DMS114 treated with DMSO at 0.1 percent for 48 hours (cell line): ENCODE results near the gene OSBPL5.
"Not testable (repeated sequence)": the region's sequence is repeated elsewhere in the genome, so short reads cannot be mapped to it uniquely, and the experiment has no call there.

ENCODE experiments used
- DNase-seq: peaks from one replicate; lab custom pipeline; 2025; ENCODE audit not compliant: unreplicated experiment; lab: John Stamatoyannopoulos, UW

OSBPL5 gene

GRCh38 chr11:3183523-3183922 lies 18.4 kb upstream of the OSBPL5 start:
- DNase-seq = no peak

- no peak for DNase-seq
Observed at GRCh38 chr11:3182462-3182852, 17.3 kb upstream of the OSBPL5 start.

DNA sequence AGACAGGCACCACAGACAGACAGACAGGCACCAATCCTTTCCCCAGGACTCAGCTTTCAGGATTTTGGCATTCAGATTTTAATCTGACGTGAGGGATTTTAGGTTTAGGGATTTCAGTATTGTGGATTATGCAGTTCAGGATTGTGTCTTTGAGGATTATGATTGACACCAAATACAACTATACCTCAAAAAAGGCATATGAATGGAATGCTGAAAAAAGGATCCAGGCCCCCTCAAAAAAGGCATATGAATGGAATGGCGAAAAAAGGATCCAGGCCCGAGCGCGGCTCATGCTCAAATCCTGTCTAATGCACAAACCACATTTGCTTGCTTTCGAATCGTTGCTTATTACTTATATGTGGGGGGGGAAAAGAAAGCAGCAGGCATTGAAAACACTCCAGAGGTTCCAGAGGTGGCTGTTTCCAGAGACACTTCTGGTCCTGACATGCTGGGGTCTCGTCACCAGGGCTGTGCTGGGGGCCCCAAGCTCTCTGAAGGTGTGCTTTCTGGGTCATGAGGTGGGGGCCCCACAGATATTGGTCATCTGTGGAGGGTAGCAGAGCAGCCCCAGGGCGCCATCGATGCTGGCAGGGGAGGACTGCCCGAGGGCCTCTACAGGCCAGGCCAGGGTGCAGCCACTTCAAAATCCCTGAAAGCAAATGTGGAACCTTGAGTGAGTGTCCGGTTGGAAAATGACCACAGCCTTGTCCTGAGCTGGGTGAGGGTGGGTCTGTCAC lies 16.8 kb upstream of the OSBPL5 start:
- no peak for DNase-seq

- no peak for DNase-seq
Observed at GRCh38 chr11:3180869-3181268, 15.8 kb upstream of the OSBPL5 start.

- no peak for DNase-seq
Observed at GRCh38 chr11:3178349-3178748, 13.2 kb upstream of the OSBPL5 start.

GRCh38 chr11:3177931-3178330 lies 12.8 kb upstream of the OSBPL5 start:
- DNase-seq = no peak

- DNase-seq = no peak
Observed at GRCh38 chr11:3176487-3176886, 11.4 kb upstream of the OSBPL5 start.

- DNase-seq = no peak
Observed at GRCh38 chr11:3175194-3175593, 10.1 kb upstream of the OSBPL5 start.

GRCh38 chr11:3174387-3174786 lies 9.3 kb upstream of the OSBPL5 start:
- DNase-seq = no peak

GRCh38 chr11:3173795-3174194 lies 8.7 kb upstream of the OSBPL5 start:
- no peak for DNase-seq

GRCh38 chr11:3171931-3172560 lies 6.9 kb upstream of the OSBPL5 start:
- no peak for DNase-seq

DNA sequence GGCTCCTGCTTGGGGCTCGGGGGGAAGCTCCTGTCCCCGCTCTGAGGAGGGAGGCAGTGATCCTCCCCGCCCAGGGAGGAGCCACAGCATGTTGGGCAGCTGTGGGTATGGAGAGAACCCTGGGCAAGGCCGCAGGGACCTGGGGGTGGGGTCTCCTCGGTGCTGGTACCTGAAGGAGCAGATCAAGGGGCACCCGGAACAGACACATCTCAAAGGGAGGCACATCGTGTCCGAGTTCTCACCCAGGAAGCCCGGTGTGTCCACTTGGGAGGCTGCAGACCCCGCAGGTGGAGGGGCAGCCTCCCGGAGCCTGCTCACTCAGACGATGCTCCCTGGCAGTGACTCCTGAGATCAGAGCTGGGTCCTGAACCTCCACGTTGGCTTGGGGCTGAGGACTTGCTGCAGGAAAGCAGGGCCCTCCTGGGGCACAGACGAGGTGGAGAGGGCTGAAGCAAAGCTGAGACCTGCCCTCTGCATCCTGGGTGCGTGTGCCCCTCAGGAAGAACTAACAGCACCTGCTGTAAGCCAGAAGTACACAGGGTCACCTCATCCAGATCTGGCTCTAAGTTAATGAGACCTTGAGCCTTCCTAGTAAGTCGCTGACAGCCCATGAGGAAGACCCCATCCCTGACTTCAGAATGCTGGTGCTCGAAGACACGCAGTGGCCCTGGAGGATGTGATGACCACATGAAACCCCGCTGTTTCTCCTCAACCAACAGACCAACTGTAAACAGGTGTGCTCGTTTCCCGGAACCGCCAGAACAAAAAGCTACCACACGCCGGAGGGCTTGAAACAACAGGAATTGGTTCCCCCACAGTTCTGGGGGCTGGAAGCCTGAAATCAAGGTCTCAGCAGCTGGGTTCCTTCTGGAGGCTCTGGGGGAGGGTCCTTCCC lies 5.9 kb upstream of the OSBPL5 start:
- no peak for DNase-seq

GRCh38 chr11:3170044-3170755 lies 5.1 kb upstream of the OSBPL5 start:
- DNase-seq = no peak

- DNase-seq = no peak
Observed at GRCh38 chr11:3169255-3170043, 4.3 kb upstream of the OSBPL5 start.

GRCh38 chr11:3168742-3169254 lies 3.7 kb upstream of the OSBPL5 start:
- DNase-seq = not testable (repeated sequence)

DNA sequence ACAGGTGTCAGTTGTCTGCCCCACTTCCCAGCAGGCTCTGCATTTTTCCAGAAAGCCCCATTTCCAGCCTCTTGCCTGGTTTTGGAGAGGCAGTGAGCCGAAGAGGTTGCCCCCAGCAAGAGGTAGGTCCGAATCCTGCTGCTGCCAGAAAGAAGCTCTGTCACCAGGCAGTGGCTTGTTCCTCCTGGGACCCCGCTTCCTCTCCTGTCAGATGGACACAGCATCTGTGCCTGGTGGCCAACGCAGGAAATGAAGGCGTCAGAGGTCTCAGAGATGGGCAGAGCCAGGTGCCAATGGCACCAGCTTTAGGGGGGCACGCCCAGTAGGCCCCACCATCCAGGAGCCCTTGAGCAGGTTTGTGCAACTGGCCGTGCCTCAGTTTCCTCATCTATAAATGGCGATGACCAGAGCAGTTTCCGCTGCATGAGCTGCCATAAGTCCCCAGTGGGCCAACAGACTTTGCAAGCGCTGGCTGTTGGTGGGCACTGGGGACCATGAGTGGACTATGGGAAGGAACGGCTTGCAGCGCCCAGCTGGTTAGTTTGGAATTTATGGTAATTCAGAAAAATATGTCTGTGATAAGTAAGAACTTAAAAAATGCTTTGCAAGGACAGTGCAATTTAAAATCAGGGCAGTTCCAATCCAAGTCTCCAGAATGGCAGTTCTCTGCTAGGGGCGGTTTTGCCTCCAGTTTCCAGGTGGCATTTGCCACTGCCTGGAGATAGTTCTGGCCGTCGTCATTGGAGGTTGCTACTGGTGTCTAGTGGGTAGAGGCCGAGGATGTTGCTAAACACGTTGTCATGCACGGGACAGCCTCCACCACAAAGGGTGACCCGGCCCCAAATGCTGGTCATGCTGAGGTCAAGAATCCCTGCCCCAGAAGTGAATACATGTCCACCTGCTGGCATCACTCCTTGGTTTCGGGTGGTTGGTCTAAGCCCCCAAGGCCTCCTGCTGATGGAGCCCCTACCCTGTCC lies 2.3 kb upstream of the OSBPL5 start:
- DNase-seq = no peak

- DNase-seq = no peak
Observed at GRCh38 chr11:3166268-3167142, 1.4 kb upstream of the OSBPL5 start.

GRCh38 chr11:3165916-3166267 lies 782 bp upstream of the OSBPL5 start:
- DNase-seq = no peak
